ENCODE results near the gene RASGRP3.

The RASGRP3 gene

GRCh38 chr2:33492399-33493134 is 16.1 kb downstream of the RASGRP3 start:
- peaks cover 50% of the 10 kb centered on the region; the same call in 1 of the 2 replicates for H3K79me2 ChIP-seq (ENCODE audit: insufficient read depth, low read depth)
- TF ChIP-seq CTCF (conservative IDR thresholded peaks at IDR 0.05; ENCODE audit: low read depth, low read length), result no peak
- peak overlapping the region; percentile 96 for H3K27ac ChIP-seq
- H3K4me2 ChIP-seq, result peak overlapping the region; percentile 99
- H3K9ac ChIP-seq, result peak overlapping the region; percentile 45; the same call in 1 of the 2 replicates
- peak overlapping the region; percentile 15 for H3K4me3 ChIP-seq (IDR thresholded peaks at IDR 0.05; ENCODE audit: insufficient read depth, low read depth, low read length)
- no peak overlapping the region for H2AFZ ChIP-seq (ENCODE audit: low read depth)
- peaks cover 97% of the 10 kb centered on the region for H3K4me1 ChIP-seq (ENCODE audit: low read depth, poor library complexity, severe bottlenecking)
- H3K27me3 ChIP-seq (ENCODE audit: insufficient read depth, low read depth), result no peaks in the 10 kb centered on the region
- no peaks in the 10 kb centered on the region for H3K36me3 ChIP-seq (ENCODE audit: insufficient read depth)
- no peaks in the 10 kb centered on the region for H4K20me1 ChIP-seq (ENCODE audit: insufficient read depth)

- no peaks in the 10 kb centered on the region for H3K36me3 ChIP-seq (ENCODE audit: insufficient read depth)
- peak overlapping the region; percentile 46 for H3K4me3 ChIP-seq (IDR thresholded peaks at IDR 0.05; ENCODE audit: insufficient read depth, low read depth, low read length)
- peaks cover 64% of the 10 kb centered on the region for H3K79me2 ChIP-seq (ENCODE audit: insufficient read depth, low read depth)
- H3K4me1 ChIP-seq (ENCODE audit: low read depth, poor library complexity, severe bottlenecking), result peaks cover 97% of the 10 kb centered on the region
- no peak for TF ChIP-seq CTCF (conservative IDR thresholded peaks at IDR 0.05; ENCODE audit: low read depth, low read length)
- H3K27me3 ChIP-seq (ENCODE audit: insufficient read depth, low read depth), result no peaks in the 10 kb centered on the region
- H3K4me2 ChIP-seq, result peak overlapping the region; percentile 99
- peak overlapping the region; percentile 4; the same call in 1 of the 2 replicates for H2AFZ ChIP-seq (ENCODE audit: low read depth)
- peak overlapping the region; percentile 96 for H3K27ac ChIP-seq
- no peaks in the 10 kb centered on the region for H4K20me1 ChIP-seq (ENCODE audit: insufficient read depth)
- peak overlapping the region; percentile 45 for H3K9ac ChIP-seq
These were observed 17.8 kb downstream of the RASGRP3 start for GRCh38 chr2:33494155-33494779.

GRCh38 chr2:33494877-33495641 is 18.6 kb downstream of the RASGRP3 start:
- H3K4me3 ChIP-seq (IDR thresholded peaks at IDR 0.05; ENCODE audit: insufficient read depth, low read depth, low read length), result peak overlapping the region; percentile 46
- H3K4me1 ChIP-seq (ENCODE audit: low read depth, poor library complexity, severe bottlenecking), result peaks cover 97% of the 10 kb centered on the region
- no peaks in the 10 kb centered on the region for H4K20me1 ChIP-seq (ENCODE audit: insufficient read depth)
- no peak for TF ChIP-seq CTCF (conservative IDR thresholded peaks at IDR 0.05; ENCODE audit: low read depth, low read length)
- peak overlapping the region; percentile 96 for H3K27ac ChIP-seq
- no peaks in the 10 kb centered on the region for H3K36me3 ChIP-seq (ENCODE audit: insufficient read depth)
- H3K4me2 ChIP-seq, result peak overlapping the region; percentile 99
- peak overlapping the region; percentile 45 for H3K9ac ChIP-seq
- H2AFZ ChIP-seq (ENCODE audit: low read depth), result no peak overlapping the region
- no peaks in the 10 kb centered on the region for H3K27me3 ChIP-seq (ENCODE audit: insufficient read depth, low read depth)
- H3K79me2 ChIP-seq (ENCODE audit: insufficient read depth, low read depth), result peaks cover 66% of the 10 kb centered on the region

GRCh38 chr2:33495683-33496082 is 19.2 kb downstream of the RASGRP3 start:
- H3K79me2 ChIP-seq (ENCODE audit: insufficient read depth, low read depth), result peaks cover 63% of the 10 kb centered on the region

More at GRCh38 chr2:33495683-33496082, 19.2 kb downstream of the RASGRP3 start:
- H3K27ac ChIP-seq, result peak overlapping the region; percentile 96
- no peaks in the 10 kb centered on the region for H3K36me3 ChIP-seq (ENCODE audit: insufficient read depth)
- H3K4me3 ChIP-seq (IDR thresholded peaks at IDR 0.05; ENCODE audit: insufficient read depth, low read depth, low read length), result peak overlapping the region; percentile 11
- no peak for TF ChIP-seq CTCF (conservative IDR thresholded peaks at IDR 0.05; ENCODE audit: low read depth, low read length)
- H2AFZ ChIP-seq (ENCODE audit: low read depth), result no peak overlapping the region
- H3K9ac ChIP-seq, result peak overlapping the region; percentile 45; the same call in 1 of the 2 replicates
- H3K4me1 ChIP-seq (ENCODE audit: low read depth, poor library complexity, severe bottlenecking), result peaks cover 97% of the 10 kb centered on the region
- no peaks in the 10 kb centered on the region for H3K27me3 ChIP-seq (ENCODE audit: insufficient read depth, low read depth)
- H4K20me1 ChIP-seq (ENCODE audit: insufficient read depth), result no peaks in the 10 kb centered on the region
- peak overlapping the region; percentile 99 for H3K4me2 ChIP-seq

All from KMS-11 (cell line).